Epithelial cell of esophagus (primary cell): ENCODE results near the gene AMBRA1.

Source experiments
- DNase-seq: peaks from one replicate; pipeline ENCODE4 v3.0.0; 2010; ENCODE audit warnings: low read depth
- H3K4me3 ChIP-seq: 2 replicates; pipeline ENCODE4 v1.5.1; 2011; ENCODE audit warnings: mild to moderate bottlenecking, low read length, control low read depth
- TF ChIP-seq, protein P1 (sequence below): IDR thresholded peaks from 2 replicates; pipeline ENCODE4 v1.5.1; 2011; ENCODE audit warnings: low read depth, mild to moderate bottlenecking, low read length, control low read depth, inconsistent platforms; ENCODE audit not compliant: insufficient read depth; ENCODE audit errors: missing control alignments

AMBRA1 gene

DNA sequence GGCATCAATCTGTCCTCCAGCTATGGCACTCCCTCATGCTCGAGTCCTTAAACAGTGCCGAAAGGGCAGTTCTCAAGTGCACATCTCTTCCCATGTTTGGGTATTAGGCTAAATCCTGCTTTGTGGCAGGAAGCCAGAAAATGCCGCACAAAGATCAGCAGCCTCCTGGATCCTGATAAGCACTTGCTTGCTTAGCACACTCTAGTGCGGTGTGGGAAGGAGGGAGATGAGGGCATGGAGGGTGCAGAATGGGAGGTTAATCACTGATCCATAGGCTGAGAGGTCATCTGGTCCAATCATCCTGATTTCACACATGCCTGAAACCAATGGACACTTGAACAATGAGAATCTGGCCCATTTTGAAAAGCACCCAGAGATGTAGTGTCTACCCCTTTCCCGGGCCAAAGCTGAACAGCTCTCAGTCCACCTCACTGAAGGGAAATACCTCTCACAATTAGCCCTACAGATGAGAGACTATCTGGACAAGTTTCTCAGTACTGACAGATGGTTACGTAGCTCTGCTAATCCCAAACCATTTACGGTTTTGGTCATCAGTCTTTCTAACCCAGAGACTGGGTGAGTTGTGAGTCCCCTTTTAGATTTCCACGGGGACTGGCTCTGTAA is 172.5 kb downstream of the AMBRA1 start:
- H3K4me3 ChIP-seq = no peak overlapping the region
- no peak for DNase-seq
- TF ChIP-seq, protein P1, sequence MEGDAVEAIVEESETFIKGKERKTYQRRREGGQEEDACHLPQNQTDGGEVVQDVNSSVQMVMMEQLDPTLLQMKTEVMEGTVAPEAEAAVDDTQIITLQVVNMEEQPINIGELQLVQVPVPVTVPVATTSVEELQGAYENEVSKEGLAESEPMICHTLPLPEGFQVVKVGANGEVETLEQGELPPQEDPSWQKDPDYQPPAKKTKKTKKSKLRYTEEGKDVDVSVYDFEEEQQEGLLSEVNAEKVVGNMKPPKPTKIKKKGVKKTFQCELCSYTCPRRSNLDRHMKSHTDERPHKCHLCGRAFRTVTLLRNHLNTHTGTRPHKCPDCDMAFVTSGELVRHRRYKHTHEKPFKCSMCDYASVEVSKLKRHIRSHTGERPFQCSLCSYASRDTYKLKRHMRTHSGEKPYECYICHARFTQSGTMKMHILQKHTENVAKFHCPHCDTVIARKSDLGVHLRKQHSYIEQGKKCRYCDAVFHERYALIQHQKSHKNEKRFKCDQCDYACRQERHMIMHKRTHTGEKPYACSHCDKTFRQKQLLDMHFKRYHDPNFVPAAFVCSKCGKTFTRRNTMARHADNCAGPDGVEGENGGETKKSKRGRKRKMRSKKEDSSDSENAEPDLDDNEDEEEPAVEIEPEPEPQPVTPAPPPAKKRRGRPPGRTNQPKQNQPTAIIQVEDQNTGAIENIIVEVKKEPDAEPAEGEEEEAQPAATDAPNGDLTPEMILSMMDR = no peak

DNA sequence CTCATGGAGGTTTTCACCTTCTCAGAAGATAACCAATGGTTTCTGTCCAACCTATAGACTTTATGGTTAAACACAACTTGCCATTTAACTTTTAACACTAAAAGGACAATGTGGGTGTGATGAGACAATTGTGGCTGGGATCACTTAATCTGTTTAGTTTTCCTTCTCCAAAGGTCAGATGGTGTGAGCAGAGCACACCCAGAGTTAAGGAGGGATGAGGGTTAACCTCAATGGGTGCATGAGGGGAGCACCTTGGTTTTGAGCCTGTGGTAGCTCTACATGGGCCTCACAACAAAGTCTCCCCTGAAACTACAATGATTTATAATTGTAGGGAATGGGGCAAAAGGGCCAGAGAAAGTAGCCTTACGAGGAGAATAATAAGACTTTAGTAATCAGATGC is 173.3 kb downstream of the AMBRA1 start:
- no peak overlapping the region for H3K4me3 ChIP-seq
- DNase-seq = no peak
- TF ChIP-seq, protein P1 = no peak

DNA sequence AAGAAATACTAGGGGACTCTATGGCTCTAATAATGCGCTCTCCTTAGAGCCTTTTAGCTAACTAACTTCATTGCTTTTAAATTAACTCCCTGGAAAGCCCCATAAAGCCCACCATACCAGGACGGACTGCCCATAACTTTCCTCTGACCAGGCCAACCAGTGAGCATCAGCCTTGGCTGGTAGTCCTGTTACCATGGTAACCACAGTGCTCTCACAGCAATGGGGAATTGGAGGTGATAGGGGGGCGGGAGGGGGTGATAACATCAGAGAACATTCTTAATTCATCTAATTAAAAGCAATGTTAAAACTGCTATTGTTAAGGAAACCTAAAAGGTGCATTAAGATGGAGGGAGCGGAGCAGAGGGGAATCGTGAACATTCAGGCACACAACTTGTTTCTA is 175.1 kb downstream of the AMBRA1 start:
- TF ChIP-seq, protein P1 = no peak
- H3K4me3 ChIP-seq = no peak overlapping the region
- DNase-seq = no peak

DNA sequence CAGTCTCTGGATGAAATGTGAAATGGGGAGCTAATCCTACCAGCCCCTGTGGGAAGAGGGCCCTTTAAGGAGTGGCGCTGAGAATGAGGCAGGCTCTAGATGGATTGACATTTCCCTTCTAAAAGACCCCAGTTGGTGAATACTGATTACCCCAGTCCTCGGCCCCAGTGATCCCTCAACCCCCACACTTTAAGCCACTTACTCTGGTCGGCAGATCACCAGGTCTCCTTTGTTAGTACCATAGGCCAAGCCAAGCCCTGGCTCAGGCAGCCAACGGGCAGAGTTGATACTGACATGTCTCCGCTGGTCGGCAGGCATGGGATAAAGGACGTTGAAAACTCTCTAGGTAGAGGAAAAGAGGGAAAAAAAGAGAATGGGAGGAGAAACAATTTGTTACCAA is 176.1 kb downstream of the AMBRA1 start:
- no peak for DNase-seq
- TF ChIP-seq, protein P1 = no peak
- no peak overlapping the region for H3K4me3 ChIP-seq

DNA sequence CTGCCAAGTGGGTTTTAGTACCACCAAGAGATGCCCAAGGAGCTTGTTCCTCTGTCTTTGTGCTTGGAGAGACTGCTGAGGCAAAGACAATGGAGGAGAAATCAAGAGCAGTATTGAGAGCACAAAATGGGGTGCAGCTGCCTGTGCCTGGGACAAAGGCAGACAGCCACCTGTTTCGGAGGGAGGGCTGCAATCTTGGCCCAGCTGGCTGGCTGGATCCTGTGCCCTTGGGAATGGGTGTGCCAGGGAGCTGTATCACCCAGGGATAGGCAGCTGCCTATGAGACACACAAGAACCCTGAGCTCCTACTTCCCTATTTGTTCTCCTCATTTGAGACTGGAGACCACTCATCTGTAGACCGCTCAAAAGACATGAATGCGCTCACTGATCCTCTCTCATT is 178.9 kb downstream of the AMBRA1 start:
- TF ChIP-seq, protein P1 = no peak
- no peak overlapping the region for H3K4me3 ChIP-seq
- no peak for DNase-seq

DNA sequence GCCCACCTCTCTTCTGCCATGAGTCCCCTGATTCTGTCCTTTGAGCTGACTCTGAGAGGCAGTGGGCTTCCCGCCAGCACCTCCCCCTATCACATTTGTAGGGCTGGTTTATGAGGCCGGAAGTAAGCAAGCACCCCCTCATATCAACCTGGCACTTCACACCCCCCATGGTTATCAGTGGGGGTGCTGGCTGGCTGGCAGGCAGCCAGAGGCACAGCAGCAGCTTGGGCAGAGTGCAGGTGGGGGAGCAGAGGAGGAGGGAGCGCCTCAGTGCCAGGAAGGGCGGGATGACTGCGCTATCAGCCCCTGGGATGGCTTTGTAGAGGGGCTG is 179.4 kb downstream of the AMBRA1 start:
- DNase-seq = no peak
- TF ChIP-seq, protein P1 = no peak
- H3K4me3 ChIP-seq = no peak overlapping the region

DNA sequence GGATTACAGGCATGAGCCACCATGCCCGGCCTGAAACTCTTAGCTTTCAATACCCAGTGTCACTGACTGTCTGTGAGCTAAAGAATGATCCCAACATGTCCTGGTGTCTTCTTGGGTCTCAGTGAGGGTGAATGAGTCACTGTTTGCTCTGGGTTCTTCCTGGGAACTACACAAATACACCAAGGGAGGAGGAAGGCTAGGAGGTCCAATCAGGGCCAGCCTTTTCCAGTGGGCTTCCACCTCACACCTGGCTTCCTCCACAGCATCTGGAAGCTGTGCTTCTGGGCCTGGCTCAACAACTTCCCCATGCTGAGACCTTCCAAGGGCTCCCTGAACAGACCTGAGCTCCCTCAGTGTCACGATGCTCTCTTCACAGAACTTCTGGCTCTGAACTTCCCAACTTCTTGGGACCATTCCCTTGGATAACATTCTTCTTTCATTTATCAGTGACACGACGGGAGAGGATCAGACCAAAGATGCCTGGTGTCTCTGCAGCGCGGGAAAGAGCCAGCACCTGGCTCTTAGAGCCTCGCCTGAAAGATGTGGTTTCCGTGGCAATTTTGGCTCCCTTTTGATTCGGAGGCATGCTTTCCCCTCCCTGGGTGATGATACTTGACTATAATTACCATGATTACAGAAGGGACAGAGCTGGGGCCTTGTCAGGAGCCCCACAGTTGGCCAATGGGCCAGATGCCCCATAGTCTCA is 179.9 kb downstream of the AMBRA1 start:
- TF ChIP-seq, protein P1 = no peak

More for the DNA sequence above, 179.9 kb downstream of the AMBRA1 start:
- peak; percentile 42 for DNase-seq
- H3K4me3 ChIP-seq = no peak overlapping the region
